Activated naive CD4-positive, alpha-beta T cell treated with anti-CD3 and anti-CD28 coated beads, Interleukin-2, amount 10 ng/mL, durations not matched to agents 7 days and 5 days (primary cell): ENCODE measurements around the gene SNX5.

Source experiments
- CTCF ChIA-PET: fragments of 350-600 bp; sonication (Branson Sonifier 250); formaldehyde crosslinking; loops from one replicate; lab custom pipeline; 2021; ENCODE audit warnings: antibody characterized with exemption; lab: Charles Lee
- DNase-seq: peaks from one replicate; pipeline ENCODE4 v3.0.0-alpha.2; 2020
- H3K27ac Mint-ChIP-seq: one replicate; pipeline ENCODE4 v1.8.0; 2021; ENCODE audit warnings: mild to moderate bottlenecking, moderate library complexity, mixed read lengths
- H3K27me3 Mint-ChIP-seq: one replicate; pipeline ENCODE4 v1.8.0; 2021; ENCODE audit warnings: mild to moderate bottlenecking, mixed read lengths
- H3K36me3 Mint-ChIP-seq: one replicate; pipeline ENCODE4 v1.8.0; 2021; ENCODE audit warnings: mixed read lengths
- H3K4me1 Mint-ChIP-seq: one replicate; pipeline ENCODE4 v1.8.0; 2021; ENCODE audit warnings: mixed read lengths
- H3K4me3 Mint-ChIP-seq: one replicate; pipeline ENCODE4 v1.8.0; 2021; ENCODE audit warnings: mild to moderate bottlenecking, moderate library complexity, mixed read lengths
- H3K9me3 Mint-ChIP-seq: one replicate; pipeline ENCODE4 v1.8.0; 2021; ENCODE audit warnings: mixed read lengths

The SNX5 gene

GRCh38 chr20:18003897-18004296, 35.3 kb upstream of the SNX5 start:
- H3K36me3 Mint-ChIP-seq = no peaks in the 10 kb centered on the region
- peaks cover 12% of the 10 kb centered on the region for H3K27me3 Mint-ChIP-seq
- no peak overlapping the region for H3K4me3 Mint-ChIP-seq
- DNase-seq = no peak
- no peak overlapping the region for H3K27ac Mint-ChIP-seq
- CTCF ChIA-PET = no interaction called here
- no peaks in the 10 kb centered on the region for H3K9me3 Mint-ChIP-seq
- H3K4me1 Mint-ChIP-seq = no peaks in the 10 kb centered on the region

- Mint-ChIP-seq H3K27ac (no peak overlapping the region), H3K4me3 (no peak overlapping the region), H3K4me1 (peaks cover 9% of the 10 kb centered on the region), H3K36me3 (no peaks in the 10 kb centered on the region), H3K9me3 (no peaks in the 10 kb centered on the region), H3K27me3 (peaks cover 28% of the 10 kb centered on the region)
- no peak for DNase-seq
- CTCF ChIA-PET = interaction anchor here (0.7 kb wide), 1 partner anchor 277 kb away, joined by 3 read pairs; no protein-coding TSS in a partner anchor
Measured at GRCh38 chr20:18001131-18001921, 32.7 kb upstream of the SNX5 start.

- H3K27ac Mint-ChIP-seq = no peak overlapping the region
- no peak overlapping the region for H3K4me3 Mint-ChIP-seq
- peaks cover 22% of the 10 kb centered on the region for H3K27me3 Mint-ChIP-seq
- CTCF ChIA-PET = no interaction called here
- H3K9me3 Mint-ChIP-seq = no peaks in the 10 kb centered on the region
- H3K36me3 Mint-ChIP-seq = no peaks in the 10 kb centered on the region
- H3K4me1 Mint-ChIP-seq = peaks cover 19% of the 10 kb centered on the region
- DNase-seq = no peak
Measured at GRCh38 chr20:17999566-17999965, 31.0 kb upstream of the SNX5 start.

GRCh38 chr20:17998446-17998845, 29.9 kb upstream of the SNX5 start:
- DNase-seq = no peak
- CTCF ChIA-PET = interaction anchor here (0.9 to 2.0 kb wide), 3 partner anchors 20 to 318 kb away, joined by 3 to 5 read pairs (median 3); no protein-coding TSS in a partner anchor
- peaks cover 22% of the 10 kb centered on the region for H3K27me3 Mint-ChIP-seq
- H3K9me3 Mint-ChIP-seq = no peaks in the 10 kb centered on the region
- no peak overlapping the region for H3K27ac Mint-ChIP-seq
- H3K36me3 Mint-ChIP-seq = no peaks in the 10 kb centered on the region
- H3K4me3 Mint-ChIP-seq = no peak overlapping the region
- peaks cover 25% of the 10 kb centered on the region for H3K4me1 Mint-ChIP-seq

GRCh38 chr20:17995967-17996819, 27.6 kb upstream of the SNX5 start:
- peaks cover 41% of the 10 kb centered on the region for H3K4me1 Mint-ChIP-seq
- no peaks in the 10 kb centered on the region for H3K9me3 Mint-ChIP-seq
- peaks cover 18% of the 10 kb centered on the region for H3K27me3 Mint-ChIP-seq
- H3K36me3 Mint-ChIP-seq = peaks cover 2% of the 10 kb centered on the region
- no peak overlapping the region for H3K4me3 Mint-ChIP-seq
- CTCF ChIA-PET = interaction anchor here (0.7 to 3.8 kb wide), 23 partner anchors 14 to 491 kb away, joined by 3 to 16 read pairs (median 5); partner anchors contain the start of gene RRBP1
- no peak overlapping the region for H3K27ac Mint-ChIP-seq
- peak; percentile 57 for DNase-seq

- CTCF ChIA-PET = interaction anchor here (0.7 to 2.7 kb wide), 6 partner anchors 23 to 490 kb away, joined by 3 to 8 read pairs (median 6); no protein-coding TSS in a partner anchor
- Mint-ChIP-seq H3K36me3 (peaks cover 17% of the 10 kb centered on the region), H3K27me3 (peaks cover 14% of the 10 kb centered on the region), H3K4me1 (peaks cover 48% of the 10 kb centered on the region), H3K27ac (peak overlapping the region; percentile 88), H3K4me3 (no peak overlapping the region), H3K9me3 (no peaks in the 10 kb centered on the region)
- no peak for DNase-seq
Measured at GRCh38 chr20:17993546-17993945, 25.0 kb upstream of the SNX5 start.

- DNase-seq = no peak
- CTCF ChIA-PET = interaction anchor here (1.1 to 2.7 kb wide), 4 partner anchors 22 to 489 kb away, joined by 3 to 7 read pairs (median 6); no protein-coding TSS in a partner anchor
- Mint-ChIP-seq H3K36me3 (peaks cover 22% of the 10 kb centered on the region), H3K9me3 (no peaks in the 10 kb centered on the region), H3K27me3 (peaks cover 9% of the 10 kb centered on the region), H3K4me1 (peaks cover 53% of the 10 kb centered on the region), H3K27ac (peak overlapping the region; percentile 88), H3K4me3 (peak overlapping the region; percentile 39)
Measured at GRCh38 chr20:17992847-17993513, 24.4 kb upstream of the SNX5 start.

- H3K36me3 Mint-ChIP-seq = peaks cover 28% of the 10 kb centered on the region
- DNase-seq = peak; percentile 28
- CTCF ChIA-PET = interaction anchor here (1.6 to 2.7 kb wide), 2 partner anchors 21 to 25 kb away, joined by 6 to 7 read pairs; no protein-coding TSS in a partner anchor
Measured at GRCh38 chr20:17992224-17992637, 23.6 kb upstream of the SNX5 start.

GRCh38 chr20:17990278-17990972, 21.8 kb upstream of the SNX5 start:
- H3K9me3 Mint-ChIP-seq = no peaks in the 10 kb centered on the region
- CTCF ChIA-PET = interaction anchor here (0.9 kb wide), 1 partner anchor 37 kb away, joined by 3 read pairs; no protein-coding TSS in a partner anchor
- no peak for DNase-seq
- H3K4me1 Mint-ChIP-seq = peaks cover 46% of the 10 kb centered on the region
- H3K36me3 Mint-ChIP-seq = peaks cover 32% of the 10 kb centered on the region
- no peaks in the 10 kb centered on the region for H3K27me3 Mint-ChIP-seq
- no peak overlapping the region for H3K27ac Mint-ChIP-seq
- no peak overlapping the region for H3K4me3 Mint-ChIP-seq

More at GRCh38 chr20:17992224-17992637, 23.6 kb upstream of the SNX5 start:
- Mint-ChIP-seq H3K9me3 (no peaks in the 10 kb centered on the region), H3K27me3 (peaks cover 1% of the 10 kb centered on the region), H3K4me3 (peak overlapping the region; percentile 39), H3K4me1 (peaks cover 54% of the 10 kb centered on the region), H3K27ac (peak overlapping the region; percentile 88)

- Mint-ChIP-seq H3K36me3 (peaks cover 41% of the 10 kb centered on the region), H3K9me3 (no peaks in the 10 kb centered on the region), H3K27ac (peak overlapping the region; percentile 84), H3K27me3 (no peaks in the 10 kb centered on the region), H3K4me1 (peaks cover 39% of the 10 kb centered on the region), H3K4me3 (no peak overlapping the region)
- no peak for DNase-seq
- CTCF ChIA-PET = no interaction called here
Measured at GRCh38 chr20:17987988-17988387, 19.4 kb upstream of the SNX5 start.

GRCh38 chr20:17985388-17986018, 16.9 kb upstream of the SNX5 start:
- Mint-ChIP-seq H3K27ac (no peak overlapping the region), H3K36me3 (peaks cover 41% of the 10 kb centered on the region), H3K4me1 (peaks cover 23% of the 10 kb centered on the region), H3K9me3 (no peaks in the 10 kb centered on the region), H3K27me3 (no peaks in the 10 kb centered on the region), H3K4me3 (no peak overlapping the region)
- no peak for DNase-seq
- CTCF ChIA-PET = no interaction called here

GRCh38 chr20:17976305-17976704, 7.7 kb upstream of the SNX5 start:
- Mint-ChIP-seq H3K4me3 (no peak overlapping the region), H3K36me3 (peaks cover 55% of the 10 kb centered on the region), H3K4me1 (peaks cover 43% of the 10 kb centered on the region), H3K27me3 (no peaks in the 10 kb centered on the region), H3K9me3 (no peaks in the 10 kb centered on the region), H3K27ac (no peak overlapping the region)
- CTCF ChIA-PET = no interaction called here
- DNase-seq = no peak

GRCh38 chr20:17972121-17972520, 3.5 kb upstream of the SNX5 start:
- CTCF ChIA-PET = interaction anchor here (2.9 kb wide), 1 partner anchor 13 kb away, joined by 8 read pairs; no protein-coding TSS in a partner anchor
- Mint-ChIP-seq H3K4me3 (peak overlapping the region; percentile 100), H3K4me1 (peaks cover 54% of the 10 kb centered on the region), H3K9me3 (no peaks in the 10 kb centered on the region), H3K36me3 (peaks cover 62% of the 10 kb centered on the region), H3K27ac (peak overlapping the region; percentile 75), H3K27me3 (peaks cover 5% of the 10 kb centered on the region)
- no peak for DNase-seq
